GOT3 (cell line): ENCODE measurements around the gene NEU1.
"Not testable (repeated sequence)": the region's sequence is repeated elsewhere in the genome, so short reads cannot be mapped to it uniquely, and the experiment has no call there.

Experiments used
- DNase-seq: peaks from one replicate; lab custom pipeline; 2025; ENCODE audit warnings: mixed read lengths; lab: John Stamatoyannopoulos, UW

The NEU1 gene

GRCh38 chr6:31838968-31839367 lies 23.7 kb downstream of the NEU1 start:
- DNase-seq, result no peak

GRCh38 chr6:31838114-31838553 lies 24.5 kb downstream of the NEU1 start:
- DNase-seq, result not testable (repeated sequence)

- DNase-seq, result no peak
Observed at GRCh38 chr6:31837369-31838113, 25.1 kb downstream of the NEU1 start.

- DNase-seq, result no peak
Observed at GRCh38 chr6:31836474-31837368, 25.9 kb downstream of the NEU1 start.

GRCh38 chr6:31836047-31836473 lies 26.6 kb downstream of the NEU1 start:
- no peak for DNase-seq

GRCh38 chr6:31834367-31835250 lies 28.0 kb downstream of the NEU1 start:
- DNase-seq, result peak; percentile 39

- no peak for DNase-seq
Observed at GRCh38 chr6:31831350-31832215, 31.0 kb downstream of the NEU1 start.

- no peak for DNase-seq
Observed at GRCh38 chr6:31830886-31831335, 31.7 kb downstream of the NEU1 start.

GRCh38 chr6:31829633-31830283 lies 32.9 kb downstream of the NEU1 start:
- no peak for DNase-seq

- peak; percentile 99 for DNase-seq
Observed at GRCh38 chr6:31827286-31828079, 35.1 kb downstream of the NEU1 start, which contains the start of gene HSPA1B. Gene HSPA1B, plus strand, starts transcription at chr6:31827738. Its CDS starts 213 bp downstream, at chr6:31827951.

- peak; percentile 43 for DNase-seq
Observed at GRCh38 chr6:31826793-31827285, 35.8 kb downstream of the NEU1 start.

GRCh38 chr6:31825553-31825952 lies 37.1 kb downstream of the NEU1 start:
- no peak for DNase-seq

- not testable (repeated sequence) for DNase-seq
Observed at GRCh38 chr6:31823592-31824196, 38.9 kb downstream of the NEU1 start.

GRCh38 chr6:31822036-31822821 lies 40.4 kb downstream of the NEU1 start:
- peak; percentile 42 for DNase-seq

GRCh38 chr6:31821301-31822035 lies 41.2 kb downstream of the NEU1 start:
- DNase-seq, result peak; percentile 24

GRCh38 chr6:31820399-31820798 lies 42.2 kb downstream of the NEU1 start:
- not testable (repeated sequence) for DNase-seq

- no peak for DNase-seq
Observed at GRCh38 chr6:31819871-31820299, 42.7 kb downstream of the NEU1 start.
